GM12865 (cell line): Measurements from ENCODE around the gene SAP130.

Experiments used
- DNase-seq: peaks from one replicate; pipeline ENCODE4 v3.0.0; 2010; ENCODE audit warnings: low read depth
- H3K4me3 ChIP-seq: 2 replicates; pipeline ENCODE4 v1.5.1; 2011; ENCODE audit warnings: mild to moderate bottlenecking, low read depth, low read length, control low read depth
- CTCF ChIP-seq: IDR thresholded peaks from 2 replicates; pipeline ENCODE4 v1.5.1; 2011; ENCODE audit warnings: low read length, control low read depth, low read depth, inconsistent platforms; ENCODE audit not compliant: insufficient read depth; ENCODE audit errors: missing control alignments

Gene SAP130

GRCh38 chr2:128012698-128013097 is 15.2 kb downstream of the SAP130 start:
- DNase-seq, result no peak
- no peak overlapping the region for H3K4me3 ChIP-seq
- no peak for TF ChIP-seq CTCF

DNA sequence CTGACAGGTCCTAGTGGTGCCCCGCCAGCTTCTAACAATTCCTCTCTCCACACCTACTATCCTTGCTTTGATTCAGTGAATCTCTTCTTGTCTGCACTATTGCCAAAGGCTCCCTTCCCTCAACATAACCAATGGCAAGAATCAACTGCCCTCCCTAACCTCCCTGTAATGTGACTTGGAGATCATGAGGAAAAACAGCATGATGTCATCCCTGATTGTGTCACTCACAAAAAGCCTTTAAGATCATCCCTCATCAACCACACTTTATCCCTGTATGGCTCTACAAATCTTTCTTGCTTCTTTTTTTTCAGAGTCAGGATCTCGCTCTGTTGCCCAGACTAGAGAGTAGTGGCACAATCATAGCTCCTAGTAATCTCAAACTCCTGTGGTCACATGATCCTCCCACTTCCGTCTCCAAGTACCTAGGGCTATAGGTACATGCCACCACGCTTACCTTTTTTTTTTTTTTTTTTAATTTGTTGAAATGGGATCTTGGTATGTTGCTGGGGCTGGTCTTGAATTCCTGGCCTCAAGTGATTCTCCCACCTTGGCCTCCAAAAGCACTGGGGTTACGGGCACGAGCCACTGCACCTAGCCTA is 19.7 kb downstream of the SAP130 start:
- no peak overlapping the region for H3K4me3 ChIP-seq
- no peak for DNase-seq
- TF ChIP-seq CTCF, result no peak

DNA sequence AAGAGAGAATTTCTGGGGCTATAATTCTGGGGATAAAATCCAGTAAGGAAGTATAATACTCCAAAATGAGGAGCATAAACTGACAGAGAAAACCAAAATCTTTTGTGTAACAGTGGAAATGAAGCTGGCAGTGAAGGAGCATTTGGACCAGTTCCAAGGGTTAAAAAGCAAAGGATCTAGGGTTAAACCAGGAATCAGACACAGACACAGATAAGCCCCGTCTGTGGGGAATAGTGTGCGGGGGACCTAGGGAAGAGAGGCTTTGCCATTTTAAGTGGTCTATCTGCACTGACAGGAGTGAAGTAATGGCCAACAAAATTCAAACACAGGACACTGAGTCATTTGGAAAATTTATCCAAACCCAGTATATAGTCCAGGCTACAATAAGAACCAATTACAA is 23.4 kb downstream of the SAP130 start:
- DNase-seq, result no peak
- TF ChIP-seq CTCF, result no peak

DNA sequence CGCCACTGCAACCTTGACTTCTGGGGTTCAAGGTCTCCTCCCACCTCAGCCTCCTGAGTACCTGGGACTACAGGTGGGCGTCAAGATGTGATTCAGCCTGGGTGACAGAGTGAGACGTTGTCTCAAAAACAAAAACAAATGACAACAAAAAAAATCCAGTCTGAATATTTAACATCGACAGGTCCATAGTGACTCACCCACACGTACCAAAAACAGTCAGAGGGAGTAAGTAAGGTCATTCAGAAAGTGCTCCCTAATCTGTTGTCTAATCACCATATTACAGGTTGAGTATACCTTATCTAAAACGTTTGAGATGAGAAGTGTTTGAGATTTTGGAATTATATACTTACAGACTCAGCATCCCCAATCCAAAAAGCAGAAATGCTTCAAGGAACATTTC is 24.4 kb downstream of the SAP130 start:
- DNase-seq, result no peak
- H3K4me3 ChIP-seq, result no peak overlapping the region
- no peak for TF ChIP-seq CTCF

More for the DNA sequence above, 23.4 kb downstream of the SAP130 start:
- no peak overlapping the region for H3K4me3 ChIP-seq

DNA sequence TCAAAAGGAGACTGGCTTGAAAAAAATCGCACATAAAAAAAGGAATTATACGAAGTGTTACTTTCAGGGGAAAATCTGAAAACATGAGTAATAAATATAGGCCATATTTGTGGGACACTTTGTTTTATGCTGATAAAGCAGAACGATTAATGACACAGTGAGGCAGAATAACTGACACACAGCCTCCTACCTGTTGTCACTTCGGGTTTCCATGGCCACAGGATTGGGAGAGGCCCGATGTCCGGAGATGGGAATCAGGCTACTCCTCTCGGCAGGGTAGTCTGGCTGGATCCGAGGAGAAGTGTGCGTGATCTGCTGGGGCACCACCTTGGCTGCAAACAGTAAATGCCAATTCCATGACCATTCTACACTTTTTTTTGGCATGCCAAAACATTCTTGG is 31.7 kb downstream of the SAP130 start:
- TF ChIP-seq CTCF, result no peak
- H3K4me3 ChIP-seq, result no peak overlapping the region
- DNase-seq, result no peak

GRCh38 chr2:127995725-127996124 is 32.1 kb downstream of the SAP130 start:
- TF ChIP-seq CTCF, result no peak
- H3K4me3 ChIP-seq, result no peak overlapping the region
- DNase-seq, result no peak

DNA sequence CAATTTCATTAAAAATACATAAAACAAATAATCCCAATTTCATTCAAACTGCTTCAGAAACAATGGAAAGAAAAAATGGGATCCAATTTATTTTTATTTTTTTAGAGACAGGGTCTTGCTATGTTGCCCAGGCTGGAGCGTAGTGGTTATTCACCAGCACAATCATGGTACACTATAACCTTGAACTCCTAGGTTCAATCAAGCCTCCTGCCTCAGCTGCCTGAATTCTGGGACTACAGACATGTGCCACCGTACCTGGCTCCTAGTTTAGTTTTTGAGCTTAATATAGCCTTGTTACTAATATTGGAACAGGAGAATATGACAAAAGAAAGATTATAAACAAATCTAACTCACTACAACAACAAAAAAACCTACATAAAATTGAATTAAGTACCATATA is 34.2 kb downstream of the SAP130 start:
- TF ChIP-seq CTCF, result no peak
- no peak overlapping the region for H3K4me3 ChIP-seq
- DNase-seq, result no peak
